ENCODE measurements around the gene BABAM2.
A peak's percentile ranks its signal among the peaks of the same experiment; 100 is the strongest.

The BABAM2 gene

DNA sequence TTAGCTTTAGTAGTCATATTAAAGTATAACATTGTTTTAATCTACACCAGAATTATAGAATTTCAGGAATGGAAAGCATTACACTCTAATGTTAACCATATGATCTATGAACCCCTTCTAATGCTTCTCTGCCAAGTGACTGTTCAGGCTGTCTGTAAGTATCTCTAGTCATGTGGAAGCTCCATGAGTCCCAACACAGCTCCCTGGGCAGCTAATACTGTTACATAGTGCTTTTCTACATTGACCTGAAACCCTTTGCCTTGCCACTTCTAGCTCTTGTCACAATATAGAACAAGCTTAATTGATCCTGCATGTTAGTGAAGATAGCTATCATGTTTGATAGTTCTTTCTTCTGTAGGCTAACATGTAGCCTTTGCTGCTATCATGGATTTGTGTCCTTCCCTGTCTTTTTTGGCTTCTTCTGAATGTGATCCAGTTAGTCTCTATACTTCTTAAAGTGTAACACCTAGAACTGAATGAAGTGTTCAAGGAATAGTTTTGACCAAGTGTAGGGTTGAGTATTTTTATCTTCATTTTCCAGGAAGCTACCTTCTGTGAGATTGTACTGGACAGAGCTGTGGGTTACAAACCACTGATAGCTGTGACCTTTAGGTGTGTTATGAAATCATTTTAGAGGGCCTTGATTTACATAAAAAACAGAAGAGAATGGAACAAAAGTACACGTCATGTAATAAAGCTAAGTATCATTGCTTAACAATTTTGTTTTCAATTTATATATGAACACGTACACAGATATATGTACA lies 23.7 kb downstream of the BABAM2 start:
- no peak for DNase-seq

DNA sequence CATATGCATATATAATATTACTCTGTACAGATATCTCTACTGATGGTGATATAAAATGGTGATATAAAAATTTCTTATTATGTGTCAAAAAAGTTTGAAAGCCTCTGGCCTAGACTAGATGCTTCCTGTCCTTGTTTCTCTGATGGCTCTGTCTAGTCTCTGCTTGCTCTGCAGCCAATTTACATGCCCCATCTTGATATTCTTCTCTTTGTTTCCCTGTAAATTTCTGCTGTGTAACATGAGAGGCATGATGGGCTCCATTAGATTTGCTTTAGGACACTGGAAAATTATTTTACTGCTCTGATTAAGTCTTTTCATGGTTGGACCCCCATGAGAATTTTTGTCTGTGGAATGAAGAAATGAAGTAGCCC lies 24.3 kb downstream of the BABAM2 start:
- DNase-seq: no peak

DNA sequence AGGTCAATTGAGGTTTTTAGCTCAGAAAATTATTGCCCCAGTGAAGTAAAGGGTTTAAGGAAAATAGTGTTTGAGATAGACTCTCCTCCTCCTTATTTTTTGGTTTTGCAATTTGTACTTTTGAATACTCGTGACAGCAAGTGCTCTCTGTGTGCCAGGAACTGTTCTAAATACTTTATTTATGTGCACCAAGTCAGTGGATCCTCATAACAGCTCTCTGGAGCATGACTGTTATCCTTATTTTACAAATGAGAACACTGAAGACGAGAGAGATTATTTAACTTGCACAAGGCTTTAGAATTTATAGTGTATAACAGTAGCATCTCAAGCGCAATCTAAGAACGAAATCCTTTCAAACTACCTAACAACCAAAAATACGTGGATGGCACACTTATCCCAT lies 24.7 kb downstream of the BABAM2 start:
- no peak for DNase-seq

DNA sequence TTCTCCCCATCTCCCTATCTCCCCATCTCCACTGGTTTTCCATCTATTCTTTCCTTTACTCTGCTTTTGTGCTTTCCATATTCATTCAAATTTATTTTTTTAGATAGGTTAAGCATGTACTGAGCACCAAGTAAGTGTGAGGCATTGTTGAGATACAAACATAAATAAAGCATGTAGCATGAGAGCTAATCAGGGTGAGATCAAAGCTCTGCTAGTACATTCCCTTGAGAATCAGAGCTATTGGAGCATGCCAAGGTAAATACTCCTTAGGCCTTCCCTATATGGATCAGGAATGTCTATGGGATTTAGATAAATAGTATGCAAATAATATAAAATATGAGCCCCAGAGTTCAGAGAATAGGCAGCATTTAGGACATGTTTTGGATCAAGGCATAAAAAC lies 25.3 kb downstream of the BABAM2 start:
- no peak for DNase-seq

DNA sequence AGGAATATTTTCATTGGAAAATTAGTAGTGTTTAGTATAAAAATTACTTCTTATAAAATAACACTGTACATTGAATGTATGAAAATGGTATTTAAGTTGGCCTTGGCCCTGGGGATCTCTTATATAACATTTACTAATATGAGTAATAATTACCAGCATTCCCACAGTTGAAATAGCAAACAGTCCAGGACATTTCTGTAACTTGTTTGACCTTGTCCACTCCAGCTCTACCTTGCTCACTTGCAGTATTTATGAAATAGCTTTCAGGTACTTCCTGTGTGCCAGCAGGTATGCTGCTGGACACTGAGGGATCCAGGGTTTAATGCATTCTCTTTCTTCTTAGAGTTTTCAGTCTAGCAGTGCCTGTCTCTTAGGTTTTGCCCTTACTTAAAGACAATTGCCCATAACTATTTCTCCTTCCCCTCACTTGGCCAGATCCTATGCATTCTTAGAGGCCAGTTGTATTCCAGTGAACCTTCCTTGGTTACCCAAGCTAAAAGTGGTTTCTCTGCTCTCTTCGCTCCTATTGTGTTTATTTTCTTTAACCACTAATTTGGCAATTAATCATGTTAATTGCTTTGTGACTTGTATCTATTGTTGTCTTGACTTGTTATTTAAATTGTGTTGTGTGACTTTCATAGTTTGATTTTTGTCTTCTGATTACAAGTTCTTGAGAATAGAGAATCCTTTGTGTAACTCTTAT lies 25.9 kb downstream of the BABAM2 start:
- DNase-seq: no peak

DNA sequence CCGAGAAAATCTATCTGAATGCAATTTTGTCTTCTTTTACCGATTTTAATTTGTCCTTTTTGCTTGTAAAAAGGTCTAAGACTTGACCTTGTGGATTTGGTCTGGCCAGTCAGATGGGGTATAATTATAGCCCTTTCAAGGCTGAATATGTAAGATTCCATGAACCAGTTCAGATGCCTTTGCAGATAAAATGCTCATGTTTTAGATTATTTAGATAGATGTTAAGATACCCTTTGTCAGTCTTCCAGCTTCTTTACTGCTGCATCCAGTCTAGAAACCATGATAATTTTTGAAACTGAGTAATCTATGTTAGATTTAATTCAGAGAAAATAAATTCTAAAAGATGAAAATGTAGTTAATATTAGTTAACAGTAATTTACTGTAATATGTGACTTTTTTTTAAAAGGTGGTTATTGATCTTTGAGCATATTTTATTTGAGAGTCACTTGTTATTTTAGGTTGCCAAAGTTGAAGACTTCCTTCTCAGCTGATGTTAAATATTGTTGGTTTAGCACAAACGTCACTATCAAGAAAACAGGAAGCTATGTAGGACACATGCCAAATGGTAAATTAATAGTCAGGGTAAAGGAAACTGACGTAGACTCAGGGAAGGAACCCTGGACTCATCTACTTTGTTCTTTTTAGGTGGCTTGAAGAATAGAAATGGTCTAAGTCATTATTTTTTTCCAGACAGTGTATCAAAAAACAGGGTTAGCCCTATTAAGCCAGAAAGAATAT lies 29.8 kb downstream of the BABAM2 start:
- peak; percentile 52 for DNase-seq

DNA sequence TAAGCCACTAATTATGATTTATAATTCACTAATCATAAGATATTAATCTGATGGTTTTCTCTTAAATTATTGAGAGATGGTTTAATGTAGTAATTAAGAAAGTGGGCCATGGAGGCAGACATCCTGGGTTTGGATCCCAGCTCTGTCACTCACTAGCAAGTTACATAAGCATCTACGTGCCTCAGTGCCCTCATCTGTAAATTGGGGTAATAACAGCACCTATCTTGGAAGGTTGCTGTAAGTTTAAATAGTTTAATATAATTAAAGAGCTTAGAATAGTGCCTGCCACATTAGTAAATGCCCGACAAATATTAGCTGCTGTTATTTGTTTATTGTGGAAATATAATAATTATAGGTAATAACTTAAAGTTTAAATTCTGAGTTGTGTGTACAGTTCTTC lies 30.9 kb downstream of the BABAM2 start:
- DNase-seq: no peak

DNA sequence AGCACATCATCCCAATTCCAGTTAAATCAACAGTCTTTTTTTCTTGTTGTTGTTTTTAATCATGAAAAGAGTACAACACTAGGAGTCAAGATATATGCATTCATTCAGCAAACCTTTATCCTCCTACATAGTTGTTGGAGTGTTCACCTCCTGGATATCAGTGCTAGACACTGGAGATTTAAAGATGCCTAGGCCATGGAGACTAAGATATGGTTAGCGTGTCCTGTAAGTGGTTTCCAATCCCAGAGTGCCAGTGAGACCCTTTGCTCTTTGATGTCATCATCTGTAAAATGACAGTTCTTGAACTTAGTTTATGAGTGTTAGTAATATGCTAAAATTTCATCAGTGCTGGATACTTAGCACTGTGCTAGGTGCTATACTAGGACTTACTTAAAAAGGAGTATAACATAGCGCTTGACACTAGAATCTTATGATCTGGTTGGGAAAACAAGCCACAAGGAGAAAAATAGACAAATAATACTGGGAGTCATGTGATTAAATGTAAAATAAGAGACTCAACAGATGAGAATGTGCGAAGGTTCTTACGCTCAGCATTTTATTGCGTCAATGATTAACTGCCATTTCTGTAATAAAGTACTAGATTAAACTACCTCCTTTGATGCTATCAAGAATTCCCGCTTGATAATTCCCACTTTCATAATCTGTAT lies 31.5 kb downstream of the BABAM2 start:
- DNase-seq: no peak

DNA sequence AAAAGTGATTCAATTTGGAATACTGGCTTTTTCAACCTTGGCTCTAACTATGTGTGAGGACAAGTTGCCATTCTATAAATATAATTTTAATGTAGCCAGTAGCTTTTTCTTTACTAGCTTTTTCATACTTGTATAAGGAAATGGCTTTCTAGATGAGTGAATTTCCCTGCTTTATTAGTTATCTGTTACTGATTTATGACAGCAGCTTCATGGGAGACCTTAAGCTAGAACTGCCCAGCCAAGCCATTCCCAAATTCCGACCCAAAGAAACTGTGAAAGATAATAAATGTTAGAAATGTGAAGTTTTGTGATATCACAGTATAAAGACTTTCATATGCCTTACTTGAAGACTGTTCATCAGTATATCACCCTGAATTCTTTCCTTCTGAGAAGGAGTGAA lies 32.3 kb downstream of the BABAM2 start:
- DNase-seq: no peak

DNA sequence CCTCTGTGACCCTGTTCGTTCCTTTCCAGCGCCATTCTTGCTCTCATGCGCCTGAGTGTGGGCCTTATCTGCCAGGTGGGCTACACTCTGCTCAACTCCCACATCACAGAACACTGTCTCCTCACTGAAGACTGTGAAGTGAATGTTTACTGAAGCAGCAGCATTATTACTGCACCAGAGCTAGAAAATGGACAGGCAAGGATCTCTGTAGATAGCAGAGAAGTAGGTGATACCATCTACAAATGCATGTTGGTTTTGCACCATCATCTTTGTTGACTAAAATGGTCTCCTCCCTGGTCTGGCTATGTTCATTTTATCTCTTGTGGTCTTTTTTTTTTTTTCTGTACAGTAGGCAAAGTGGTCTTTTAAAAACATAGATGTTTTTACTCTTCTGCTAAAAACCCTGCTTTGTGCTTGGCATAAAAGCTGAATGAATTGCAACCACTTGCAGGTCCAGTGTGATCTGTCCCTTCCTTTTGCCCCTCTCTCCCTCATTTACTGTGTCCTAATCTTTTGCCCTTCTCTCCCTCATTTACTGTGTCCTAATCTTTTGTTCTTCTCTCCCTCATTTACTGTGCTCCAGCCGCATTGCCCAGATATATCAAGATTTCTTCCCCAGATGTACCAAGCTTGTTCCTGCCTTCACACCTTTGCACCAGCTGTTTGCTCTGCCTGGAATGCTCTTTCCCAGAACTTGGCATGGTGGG lies 35.4 kb downstream of the BABAM2 start:
- peak; percentile 64 for DNase-seq

DNA sequence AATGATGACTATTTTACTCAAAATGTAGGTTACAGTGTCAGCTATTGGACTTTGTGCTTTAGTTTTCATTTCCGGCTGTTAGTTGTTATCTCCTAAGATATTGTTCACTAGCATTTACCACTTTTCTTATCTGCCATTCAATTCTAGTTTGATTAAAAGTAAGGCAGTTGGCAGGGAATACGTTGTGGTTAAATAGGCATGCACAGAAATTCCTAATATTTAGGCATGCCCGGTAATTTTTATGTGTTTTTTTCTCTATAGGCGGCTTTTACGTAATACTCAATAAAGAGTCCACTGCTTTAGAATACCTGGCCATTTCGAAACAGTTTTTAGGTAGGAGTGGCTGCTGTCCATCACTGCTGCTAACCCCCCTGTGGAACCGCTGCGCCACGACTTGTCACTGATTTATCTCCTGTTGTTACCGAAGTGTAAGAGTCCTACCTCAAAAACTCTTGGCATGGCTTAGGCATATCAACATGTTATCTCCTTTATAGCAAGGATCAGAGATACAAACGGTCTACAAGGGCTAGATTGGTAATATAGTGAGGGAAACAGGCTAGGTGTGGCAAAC lies 39.5 kb downstream of the BABAM2 start:
- DNase-seq: peak; percentile 59

DNA sequence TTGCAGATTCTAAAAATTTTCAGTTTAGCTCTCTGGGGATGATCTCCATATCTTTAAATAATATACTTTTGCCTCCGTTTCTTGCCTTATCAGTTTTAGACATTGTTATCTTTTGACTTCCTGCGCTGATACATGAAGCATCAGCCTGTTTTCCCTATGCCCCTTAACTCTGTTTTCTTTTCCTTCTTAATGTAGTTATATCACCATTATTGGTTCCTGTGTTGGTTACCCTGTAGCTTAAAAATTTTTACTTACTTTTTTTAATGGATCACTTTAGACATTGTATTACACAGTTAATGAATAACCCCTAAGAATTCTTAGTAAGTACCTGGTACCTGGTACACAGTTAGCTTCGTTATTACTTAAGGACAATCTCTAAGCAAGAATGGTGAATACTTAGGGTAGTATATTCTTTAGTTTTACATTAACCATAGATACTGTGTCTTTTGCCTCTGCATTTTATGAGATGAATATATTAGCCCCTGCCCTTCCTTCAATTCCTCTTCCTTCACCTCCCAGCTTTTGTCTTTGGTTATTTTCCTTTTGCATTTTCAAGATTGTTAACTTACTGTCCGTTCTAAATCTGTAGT lies 40.9 kb downstream of the BABAM2 start:
- no peak for DNase-seq

DNA sequence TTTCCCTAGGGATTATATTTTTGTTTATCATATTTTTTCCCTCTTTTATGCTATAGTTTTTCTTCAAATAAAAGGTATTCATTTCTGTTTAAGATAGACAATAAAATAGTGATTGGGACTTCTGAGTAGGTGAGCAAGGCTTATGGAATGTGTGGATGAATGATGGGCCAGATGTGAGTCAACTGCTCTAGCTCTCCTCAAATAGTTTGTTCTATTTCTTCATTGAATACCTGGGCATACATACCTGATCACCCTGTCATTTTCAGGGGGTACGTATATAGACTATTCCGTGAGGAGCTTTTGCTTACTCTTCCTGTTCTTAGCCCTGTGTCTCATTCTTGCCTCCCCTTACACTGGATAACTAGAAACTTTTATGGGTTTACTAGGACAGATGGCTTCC lies 41.9 kb downstream of the BABAM2 start:
- no peak for DNase-seq

DNA sequence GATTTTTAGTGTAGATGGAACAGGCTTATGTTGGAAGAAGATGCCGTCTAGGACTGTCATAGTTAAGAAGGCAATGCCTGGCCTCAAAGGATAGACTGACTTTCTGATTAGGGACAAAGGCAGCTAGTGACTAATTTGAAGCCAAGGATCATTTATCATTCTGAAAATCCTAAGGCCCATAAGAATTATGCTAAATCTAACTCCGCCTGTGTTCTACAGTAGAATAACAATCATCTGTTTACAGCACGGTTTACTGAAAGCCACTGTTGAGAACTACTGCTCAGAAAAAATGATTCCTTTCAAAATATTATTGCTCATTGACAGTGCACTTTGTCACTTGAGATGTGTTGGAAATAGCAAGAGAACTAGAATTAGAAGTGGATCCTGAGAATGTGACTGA lies 44.5 kb downstream of the BABAM2 start:
- no peak for DNase-seq

DNA sequence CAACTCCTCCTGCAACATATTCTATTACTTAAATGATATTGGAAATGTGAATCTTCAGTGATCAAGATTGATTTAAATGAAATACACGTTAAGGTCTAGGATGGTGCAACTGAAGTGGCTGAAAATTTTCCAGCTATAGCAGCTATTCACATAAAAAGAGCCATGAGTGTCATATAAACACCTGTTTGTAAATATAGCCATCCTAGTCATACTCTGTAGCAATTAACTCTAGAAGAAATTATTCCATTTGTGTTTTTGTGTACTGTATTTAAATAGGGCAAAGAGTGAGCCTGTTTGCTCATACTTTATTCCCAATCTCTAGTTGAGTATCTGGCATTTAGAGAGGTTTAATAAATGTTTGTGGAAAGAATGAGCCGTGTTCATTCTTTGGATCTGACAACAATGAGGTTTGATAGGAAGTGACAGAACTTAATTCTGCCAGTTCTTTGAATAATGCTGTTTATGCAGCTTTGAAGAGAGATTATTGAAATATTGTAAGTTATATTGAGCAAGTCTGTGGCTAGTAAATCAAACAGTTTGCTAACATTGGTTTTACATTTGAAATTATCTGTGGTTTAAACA lies 49.7 kb downstream of the BABAM2 start:
- DNase-seq: no peak

DNA sequence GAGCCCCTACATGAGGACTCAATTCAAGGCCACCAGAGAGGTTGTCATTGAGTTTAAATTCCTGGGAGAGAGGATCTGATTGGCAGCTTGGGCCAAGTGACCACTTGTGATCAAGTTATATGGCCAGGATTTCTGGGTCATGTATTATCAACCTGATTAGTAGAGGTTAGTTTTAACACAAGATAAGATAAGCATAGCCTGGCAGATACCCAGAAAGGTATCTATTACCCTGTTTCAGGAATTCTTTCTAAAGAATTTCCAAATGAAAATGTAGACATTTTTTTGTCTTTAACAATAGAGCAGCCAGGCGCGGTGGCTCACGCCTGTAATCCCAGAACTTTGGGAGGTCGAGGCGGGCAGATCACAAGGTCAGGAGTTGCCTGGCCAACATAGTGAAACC lies 50.5 kb downstream of the BABAM2 start:
- DNase-seq: no peak

DNA sequence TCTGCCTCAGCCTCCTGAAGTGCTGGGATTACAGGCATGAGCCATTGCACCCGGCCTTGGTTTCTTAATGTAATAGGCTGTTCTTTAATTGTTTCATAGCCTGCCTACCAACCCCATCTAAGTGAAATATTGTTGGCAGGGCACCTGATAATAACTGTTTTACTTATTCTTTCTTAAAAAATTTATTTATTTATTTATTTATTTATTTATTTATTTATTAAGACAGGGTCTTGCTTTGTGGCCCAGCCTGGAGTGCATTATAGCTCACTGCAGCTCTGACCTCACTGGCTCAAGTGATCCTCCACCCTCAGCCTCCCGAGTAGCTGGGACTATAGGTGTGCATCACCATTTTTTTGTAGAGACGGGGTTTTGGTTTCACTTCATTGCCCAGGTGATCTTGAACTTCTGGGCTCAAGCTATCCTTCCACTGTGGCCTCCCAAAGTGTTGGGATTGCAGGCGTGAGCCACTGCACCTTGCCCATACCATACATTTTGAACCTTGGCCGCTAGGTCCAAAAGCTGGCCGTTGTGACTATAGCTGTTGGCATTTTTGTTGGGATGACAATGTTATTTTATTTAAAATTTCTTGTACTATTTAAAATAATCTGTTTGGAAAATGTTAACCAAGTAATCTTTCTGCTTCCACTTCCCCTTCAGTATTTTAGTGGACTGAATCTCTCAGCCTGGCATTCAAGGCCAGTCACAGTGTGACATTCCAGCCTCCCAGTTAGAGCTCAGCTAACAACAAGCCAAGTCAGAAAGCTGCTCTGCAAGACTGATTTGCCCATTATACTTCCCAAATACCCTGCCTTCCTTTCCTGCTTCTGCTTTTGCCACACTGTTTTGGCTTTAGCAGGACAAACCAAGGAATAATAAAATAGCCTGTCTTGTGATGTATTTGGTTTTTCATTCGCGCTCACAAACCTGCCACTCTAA lies 52.4 kb downstream of the BABAM2 start:
- DNase-seq: no peak

DNA sequence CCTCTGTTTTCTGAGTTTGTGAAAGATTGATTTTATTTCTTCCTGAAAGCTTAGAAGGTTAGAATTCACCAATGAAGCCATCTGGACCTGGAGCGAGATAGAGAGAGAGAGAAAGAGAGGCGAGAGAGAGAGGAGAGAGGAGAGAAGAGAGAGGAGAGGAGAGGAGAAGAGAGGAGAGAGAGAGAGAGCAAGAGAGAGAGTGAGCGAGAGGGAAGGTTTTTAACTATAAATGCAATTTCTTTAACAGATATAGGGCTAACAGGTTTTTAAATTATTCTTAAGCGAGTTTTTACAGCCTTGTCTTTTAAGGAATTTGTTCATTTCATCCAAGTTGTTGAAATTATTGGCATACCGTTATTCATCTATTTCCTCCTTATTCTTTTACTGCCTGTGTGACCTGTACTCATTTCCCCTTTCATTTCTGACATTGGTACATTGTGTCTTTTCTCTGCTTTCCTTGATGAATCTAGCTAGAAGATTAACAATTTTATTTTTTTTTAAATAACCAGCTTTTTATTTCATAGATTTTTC lies 56.1 kb downstream of the BABAM2 start:
- no peak for DNase-seq

DNA sequence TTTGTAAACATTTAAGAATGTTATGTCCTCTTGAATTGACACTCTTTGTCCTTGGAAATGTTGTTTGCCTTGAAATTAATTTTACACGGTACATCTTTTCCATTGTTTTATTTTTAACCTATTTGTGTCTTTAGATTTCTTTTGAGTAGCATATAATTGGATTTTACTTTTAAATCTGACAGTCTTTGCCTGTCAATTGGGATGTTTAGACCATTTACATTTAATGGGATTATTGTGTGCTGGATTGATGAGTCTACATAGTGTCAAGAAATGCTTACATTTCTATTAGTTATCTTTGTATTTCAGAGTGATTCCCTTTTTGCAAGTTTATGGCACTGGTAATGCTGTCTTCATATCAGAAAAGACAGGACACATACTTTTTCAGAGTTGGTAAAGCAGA lies 61.5 kb downstream of the BABAM2 start:
- no peak for DNase-seq

DNA sequence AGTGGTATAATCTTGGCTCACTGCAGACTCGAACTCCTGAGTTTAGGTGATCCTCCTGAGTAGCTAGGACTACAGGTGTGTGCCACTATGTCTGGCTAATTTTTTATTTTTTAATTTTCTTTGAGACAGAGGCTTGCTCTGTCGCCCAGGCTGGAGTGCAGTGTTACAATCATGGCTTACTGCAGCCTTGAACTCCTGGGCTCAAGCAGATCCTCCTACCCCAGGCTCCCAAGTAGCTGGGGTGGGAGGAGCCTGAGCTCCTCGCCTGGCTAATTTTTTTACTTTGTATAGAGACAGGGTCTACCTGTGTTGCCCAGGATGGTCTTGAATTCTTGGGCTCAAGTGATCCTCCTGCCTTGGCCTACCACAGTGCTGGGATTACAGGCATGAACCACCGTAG lies 62.5 kb downstream of the BABAM2 start:
- no peak for DNase-seq

Measured in hematopoietic multipotent progenitor cell treated with erythropoietin and hydrocortisone succinate and interleukin-3 and kit ligand, for 8 days (in vitro differentiated cells).